GM12801 (cell line): ENCODE measurements around the gene NFKBIA.

Experiments used
- CTCF ChIP-seq: IDR thresholded peaks from one replicate; pipeline ENCODE4 v1.5.1; 2011; ENCODE audit warnings: control low read depth; ENCODE audit not compliant: insufficient read length; ENCODE audit errors: extremely low read depth

Gene NFKBIA

DNA sequence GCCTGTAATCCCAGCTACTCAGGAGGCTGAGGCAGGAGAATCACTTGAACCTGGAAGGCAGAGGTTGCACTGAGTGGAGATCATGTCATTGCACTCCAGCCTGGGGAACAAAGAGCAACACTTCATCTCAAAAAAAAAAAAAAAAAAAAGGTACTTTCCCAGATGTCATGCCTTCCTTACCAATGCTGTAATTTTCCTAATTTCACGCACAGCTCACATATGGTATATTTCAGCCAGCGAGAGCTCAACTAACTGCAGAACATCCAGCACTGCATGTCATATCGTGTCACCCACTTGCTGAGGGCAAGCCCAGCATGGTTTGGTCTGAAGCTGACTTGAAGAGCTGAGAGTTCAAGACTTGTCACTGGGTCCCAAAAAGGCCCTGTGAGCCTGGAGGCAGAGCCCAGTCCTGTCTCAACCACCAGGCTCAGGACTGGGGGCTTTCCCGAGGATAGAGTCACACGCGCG is 29.0 kb downstream of the NFKBIA start:
- no peak for TF ChIP-seq CTCF

DNA sequence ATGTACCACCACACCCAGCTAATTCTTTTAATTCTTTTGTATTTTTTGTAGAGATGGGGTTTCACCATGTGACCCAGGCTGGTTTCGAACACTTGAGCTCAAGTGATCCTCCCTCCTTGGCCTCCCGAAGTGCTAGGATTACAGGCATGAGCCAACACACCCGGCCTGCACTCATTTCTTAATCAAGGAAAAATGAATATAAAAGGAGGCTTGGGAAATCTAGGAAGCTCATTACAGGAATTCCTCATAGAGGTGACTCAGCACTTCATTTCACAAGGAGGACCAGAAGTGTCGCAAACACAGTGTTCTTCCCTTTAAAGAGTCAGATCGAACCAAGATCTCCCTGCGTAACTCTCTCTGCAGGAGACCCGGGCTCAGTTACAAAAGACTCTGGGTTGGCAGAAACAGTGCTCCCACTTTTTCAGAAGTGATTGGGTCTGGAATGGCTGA is 30.3 kb downstream of the NFKBIA start:
- no peak for TF ChIP-seq CTCF

DNA sequence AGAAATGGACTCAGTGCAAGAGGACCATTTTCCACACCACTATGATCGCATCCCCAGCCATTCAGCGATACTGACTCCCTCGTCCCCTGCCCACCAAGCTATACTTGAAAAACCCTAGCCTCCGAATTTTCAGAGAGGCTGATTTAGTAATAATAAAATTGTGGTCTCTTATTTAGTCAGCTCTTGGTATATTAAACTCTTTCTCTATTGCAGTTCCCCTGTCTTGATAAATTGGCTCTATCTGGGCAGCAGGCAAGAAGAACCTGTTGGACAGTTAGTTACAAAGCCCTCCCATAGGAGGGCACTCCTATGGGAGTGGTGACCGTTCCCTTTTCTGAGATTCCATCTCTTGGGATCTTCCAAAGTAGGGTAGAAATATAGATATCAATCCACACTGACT is 33.6 kb downstream of the NFKBIA start:
- no peak for TF ChIP-seq CTCF

DNA sequence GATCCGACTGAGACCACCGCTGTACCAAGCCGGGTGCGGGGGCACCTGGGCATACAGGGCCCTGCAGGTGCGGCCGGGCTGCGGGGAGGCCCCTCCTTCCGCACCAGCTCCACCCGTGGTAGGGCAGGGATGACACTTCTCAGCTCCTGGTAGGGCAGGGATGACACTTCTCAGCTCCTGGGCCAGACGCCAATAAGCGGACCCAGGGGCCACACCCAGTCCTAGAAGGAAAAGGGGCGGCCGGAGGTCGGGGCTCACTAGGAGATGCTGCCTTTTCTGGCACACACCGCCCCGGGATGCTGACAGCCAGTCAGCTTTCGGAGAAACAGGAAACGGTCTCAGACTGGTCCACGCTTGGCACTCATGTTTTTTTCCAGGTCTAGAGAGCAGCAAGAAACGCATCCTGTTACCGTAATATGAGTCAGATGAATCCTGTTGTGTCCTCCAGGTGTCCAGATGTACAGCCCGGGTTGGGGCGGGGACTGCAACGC is 34.8 kb downstream of the NFKBIA start:
- TF ChIP-seq CTCF = no peak

DNA sequence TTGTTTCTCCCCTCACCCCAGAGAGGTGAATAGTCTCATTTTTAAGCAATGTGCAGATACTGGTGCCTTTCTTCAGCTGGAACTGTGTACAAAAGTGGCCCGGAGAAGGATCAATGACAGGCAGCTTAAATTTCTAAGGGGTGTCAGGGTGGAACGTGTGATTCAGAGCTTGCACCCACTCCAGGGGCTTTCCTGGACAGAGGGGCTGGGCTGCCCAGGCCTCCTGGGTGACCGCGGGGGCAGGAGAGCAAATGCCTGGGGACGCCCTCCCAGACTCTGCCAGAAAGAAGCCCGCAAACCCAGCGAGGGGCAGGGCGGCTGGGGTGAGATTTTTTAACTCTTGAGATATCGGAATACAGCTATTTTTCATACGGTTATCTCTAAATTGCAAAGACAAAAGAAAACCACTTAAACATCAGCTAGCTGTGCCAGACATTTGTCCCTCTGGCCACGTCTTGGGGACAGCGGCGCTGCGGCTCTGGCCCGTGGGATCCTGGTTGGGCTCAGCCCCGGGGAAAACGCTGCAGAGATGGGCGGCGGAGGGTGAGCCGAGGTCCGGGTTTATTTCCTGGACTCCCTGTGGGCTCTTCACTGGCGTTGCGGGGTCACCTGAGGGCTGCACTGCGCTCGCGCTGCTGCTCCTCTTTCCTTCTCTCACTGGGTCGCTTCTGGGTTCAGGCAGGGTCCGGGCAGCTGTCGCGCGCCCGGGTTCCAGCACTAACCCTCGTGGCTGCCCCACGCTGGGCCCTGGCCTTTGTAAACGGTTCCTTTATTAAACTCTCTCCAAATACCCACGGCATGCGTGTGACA is 35.8 kb downstream of the NFKBIA start:
- no peak for TF ChIP-seq CTCF

GRCh38 chr14:35368139-35368460 is 36.4 kb downstream of the NFKBIA start:
- TF ChIP-seq CTCF = no peak

DNA sequence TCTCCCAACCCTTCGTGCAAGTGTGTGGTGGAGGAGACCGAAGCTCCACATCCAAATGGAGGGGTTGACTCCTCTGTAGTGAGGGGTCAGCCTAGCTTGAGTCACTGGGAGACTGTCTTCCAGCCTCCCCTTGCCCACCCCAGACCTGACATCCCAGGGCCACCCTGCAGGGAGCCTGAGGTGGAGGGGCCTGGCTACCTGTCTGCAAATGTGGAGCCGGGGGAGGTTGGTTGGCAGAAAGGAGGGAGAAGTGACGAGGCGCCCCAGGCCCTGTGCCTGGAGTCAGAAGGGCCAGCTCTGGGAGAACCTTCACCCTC is 37.5 kb downstream of the NFKBIA start:
- no peak for TF ChIP-seq CTCF
